ENCODE measurements around the gene ITCH. TPM values are rescaled to one million over a fixed set of nuclear protein-coding genes. Genes with fewer than 3 reads are reported as not detected.
"Not testable (repeated sequence)": the region's sequence is repeated elsewhere in the genome, so short reads cannot be mapped to it uniquely, and the experiment has no call there.

The ITCH gene
- total and polyA plus RNA-seq, 12 donors: 6.7 to 47.5 (median 39.1) TPM

GRCh38 chr20:34333786-34334185 lies 29.3 kb upstream of the ITCH start:
- H3K27me3 ChIP-seq: no peaks in the 10 kb centered on the region
- DNase-seq (no peak), ATAC-seq (no peak)
- no peaks in the 10 kb centered on the region for H3K36me3 ChIP-seq
- intact Hi-C loops (cut with DNase I): no loop called here
- no peaks in the 10 kb centered on the region for H3K4me1 ChIP-seq
- no peak overlapping the region for H3K4me3 ChIP-seq
- 83 to 89% methylated on average over 4 of the region's 4 CpGs for WGBS, 2 donors
- no peaks in the 10 kb centered on the region for H3K9me3 ChIP-seq
- H3K27ac ChIP-seq: no peak overlapping the region
- no peak for TF ChIP-seq CTCF (IDR thresholded peaks at IDR 0.05)

- no peaks in the 10 kb centered on the region for H3K36me3 ChIP-seq
- intact Hi-C loops (cut with DNase I): no loop called here
- H3K27ac ChIP-seq: no peak overlapping the region
- ATAC-seq (no peak), DNase-seq (no peak)
- TF ChIP-seq CTCF (IDR thresholded peaks at IDR 0.05): no peak
- no peaks in the 10 kb centered on the region for H3K4me1 ChIP-seq
- H3K27me3 ChIP-seq: no peaks in the 10 kb centered on the region
- no peak overlapping the region for H3K4me3 ChIP-seq
- 83 to 88% methylated on average over 5 of the region's 5 CpGs for WGBS, 2 donors
- H3K9me3 ChIP-seq: no peaks in the 10 kb centered on the region
These were observed 28.2 kb upstream of the ITCH start for GRCh38 chr20:34334654-34335407.

GRCh38 chr20:34337544-34337943 lies 25.5 kb upstream of the ITCH start:
- Histone ChIP-seq H3K9me3 (no peaks in the 10 kb centered on the region), H3K27me3 (no peaks in the 10 kb centered on the region), H3K4me3 (no peak overlapping the region), H3K36me3 (no peaks in the 10 kb centered on the region), H3K4me1 (no peaks in the 10 kb centered on the region), H3K27ac (no peak overlapping the region)
- no peak for TF ChIP-seq CTCF (IDR thresholded peaks at IDR 0.05)
- WGBS, 2 donors: 36 to 41% methylated on average over 1 of the region's 1 CpG
- no peak for ATAC-seq
- DNase-seq: no peak
- intact Hi-C loops (cut with DNase I): no loop called here

GRCh38 chr20:34337982-34338726 lies 24.9 kb upstream of the ITCH start:
- TF ChIP-seq CTCF (IDR thresholded peaks at IDR 0.05): no peak
- DNase-seq (no peak), ATAC-seq (no peak)
- intact Hi-C loops (cut with DNase I): no loop called here
- 87 to 90% methylated on average over 15 of the region's 15 CpGs for WGBS, 2 donors
- no peak overlapping the region for H3K4me3 ChIP-seq
- no peaks in the 10 kb centered on the region for H3K27me3 ChIP-seq
- H3K4me1 ChIP-seq: no peaks in the 10 kb centered on the region
- H3K27ac ChIP-seq: no peak overlapping the region
- H3K36me3 ChIP-seq: no peaks in the 10 kb centered on the region
- no peaks in the 10 kb centered on the region for H3K9me3 ChIP-seq

GRCh38 chr20:34340726-34341125 lies 22.3 kb upstream of the ITCH start:
- DNase-seq; intact Hi-C loops (cut with DNase I); ATAC-seq; H3K36me3 ChIP-seq; H3K27me3 ChIP-seq; H3K4me1 ChIP-seq; H3K9me3 ChIP-seq; H3K27ac ChIP-seq; H3K4me3 ChIP-seq: not testable (repeated sequence)
- WGBS, 2 donors: 92 to 93% methylated on average over 10 of the region's 10 CpGs

- H3K4me3 ChIP-seq; DNase-seq; H3K4me1 ChIP-seq; H3K36me3 ChIP-seq; H3K27me3 ChIP-seq; H3K27ac ChIP-seq; H3K9me3 ChIP-seq; ATAC-seq; intact Hi-C loops (cut with DNase I): not testable (repeated sequence)
- 97% methylated on average over 9 of the region's 9 CpGs for WGBS, 2 donors
These were observed 21.9 kb upstream of the ITCH start for GRCh38 chr20:34341199-34341598.
